H9 (cell line): Measurements from ENCODE around the gene GPATCH2. TPM values are rescaled to one million over a fixed set of nuclear protein-coding genes. Genes with fewer than 3 reads are reported as not detected.

Experiments used
- DNase-seq: peaks from one replicate; pipeline ENCODE4 v3.0.0-alpha.2; 2017
- H2AFZ ChIP-seq: one replicate; pipeline ENCODE4 v1.6.1; 2013; ENCODE audit warnings: mild to moderate bottlenecking, low read length, control low read depth, moderate library complexity
- H2AK5ac ChIP-seq: 2 replicates; pipeline ENCODE4 v1.6.1; 2013; ENCODE audit warnings: low read length, control low read depth, mixed read lengths; ENCODE audit not compliant: insufficient read length
- H2BK120ac ChIP-seq: one replicate; pipeline ENCODE4 v1.6.1; 2013; ENCODE audit warnings: low read depth, mild to moderate bottlenecking, low read length, control low read depth, inconsistent platforms; ENCODE audit not compliant: poor library complexity, severe bottlenecking
- H2BK12ac ChIP-seq: 2 replicates; pipeline ENCODE4 v1.6.1; 2013; ENCODE audit warnings: low read length, control low read depth, mixed read lengths, low read depth; ENCODE audit not compliant: insufficient read length
- H2BK15ac ChIP-seq: 2 replicates; pipeline ENCODE4 v1.6.1; 2013; ENCODE audit warnings: low read depth, low read length, control low read depth
- H2BK20ac ChIP-seq: one replicate; pipeline ENCODE4 v1.6.1; 2013; ENCODE audit warnings: low read depth, mild to moderate bottlenecking, low read length, control low read depth, inconsistent platforms; ENCODE audit not compliant: poor library complexity, severe bottlenecking
- H2BK5ac ChIP-seq: 2 replicates; pipeline ENCODE4 v1.6.1; 2013; ENCODE audit warnings: low read length, control low read depth, mixed read lengths; ENCODE audit not compliant: insufficient read length
- H3K14ac ChIP-seq: 2 replicates; pipeline ENCODE4 v1.6.1; 2013; ENCODE audit warnings: low read length, control low read depth; ENCODE audit not compliant: insufficient read depth
- H3K18ac ChIP-seq: 2 replicates; pipeline ENCODE4 v1.6.1; 2013; ENCODE audit warnings: low read depth, mild to moderate bottlenecking, mixed read lengths, low read length, control low read depth; ENCODE audit not compliant: insufficient read length
- H3K23ac ChIP-seq: 2 replicates; pipeline ENCODE4 v1.6.1; 2013; ENCODE audit warnings: low read length, control low read depth, mixed read lengths, low read depth; ENCODE audit not compliant: insufficient read length
- H3K23me2 ChIP-seq: 2 replicates; pipeline ENCODE4 v1.6.1; 2013; ENCODE audit warnings: low read depth, mild to moderate bottlenecking, mixed read lengths, low read length, control low read depth; ENCODE audit not compliant: insufficient read length, poor library complexity, severe bottlenecking
- H3K27ac ChIP-seq: 2 replicates; pipeline ENCODE4 v1.5.1; 2013; ENCODE audit warnings: low read length, control low read depth, mixed read lengths, low read depth; ENCODE audit not compliant: insufficient read length
- H3K27me3 ChIP-seq: 2 replicates; pipeline ENCODE4 v1.6.1; 2013; ENCODE audit warnings: low read length, control low read depth, inconsistent platforms; ENCODE audit not compliant: insufficient read depth
- H3K4ac ChIP-seq: 2 replicates; pipeline ENCODE4 v1.6.1; 2013; ENCODE audit warnings: low read depth, mild to moderate bottlenecking, control low read depth, inconsistent platforms, low read length, moderate library complexity
- H3K4me1 ChIP-seq: 2 replicates; pipeline ENCODE4 v1.6.1; 2013; ENCODE audit warnings: low read length, control low read depth, inconsistent platforms; ENCODE audit not compliant: insufficient read depth
- H3K4me2 ChIP-seq: 2 replicates; pipeline ENCODE4 v1.6.1; 2013; ENCODE audit warnings: low read length, control low read depth, mixed read lengths; ENCODE audit not compliant: insufficient read length, insufficient read depth
- H3K56ac ChIP-seq: 2 replicates; pipeline ENCODE4 v1.6.1; 2013; ENCODE audit warnings: low read depth, mild to moderate bottlenecking, mixed read lengths, low read length, control low read depth; ENCODE audit not compliant: insufficient read length
- H3K79me1 ChIP-seq: 2 replicates; pipeline ENCODE4 v1.6.1; 2013; ENCODE audit warnings: low read depth, mild to moderate bottlenecking, moderate library complexity, low read length, control low read depth, inconsistent platforms; ENCODE audit not compliant: insufficient read depth, poor library complexity, severe bottlenecking
- H3K79me2 ChIP-seq: 2 replicates; pipeline ENCODE4 v1.6.1; 2013; ENCODE audit warnings: low read length, control low read depth, inconsistent platforms; ENCODE audit not compliant: insufficient read depth
- H3K9ac ChIP-seq: 2 replicates; pipeline ENCODE4 v1.6.1; 2013; ENCODE audit warnings: low read length, control low read depth, mixed read lengths; ENCODE audit not compliant: insufficient read length; ENCODE audit errors: extremely low read depth
- H3K9me3 ChIP-seq: one replicate; pipeline ENCODE4 v1.6.1; 2013; ENCODE audit warnings: low read depth, low read length, inconsistent platforms; ENCODE audit not compliant: control insufficient read depth
- H3T11ph ChIP-seq: one replicate; pipeline ENCODE4 v1.6.1; 2013; ENCODE audit warnings: mild to moderate bottlenecking, low read length, control low read depth, inconsistent platforms
- H4K20me1 ChIP-seq: one replicate; pipeline ENCODE4 v1.6.1; 2013; ENCODE audit not compliant: control insufficient read depth, insufficient read length, insufficient read depth
- H4K5ac ChIP-seq: 2 replicates; pipeline ENCODE4 v1.6.1; 2013; ENCODE audit warnings: low read depth, mild to moderate bottlenecking, mixed read lengths, low read length, control low read depth; ENCODE audit not compliant: insufficient read length
- H4K8ac ChIP-seq: replicated peaks from 2 replicates; pipeline ENCODE4 v1.6.1; 2013; ENCODE audit warnings: low read length, control low read depth, mixed read lengths, low read depth; ENCODE audit not compliant: insufficient read length
- H4K91ac ChIP-seq: 2 replicates; pipeline ENCODE4 v1.6.1; 2013; ENCODE audit warnings: low read depth, mild to moderate bottlenecking, moderate library complexity, mixed read lengths, low read length, control low read depth; ENCODE audit not compliant: insufficient read length
- H3K27ac Mint-ChIP-seq, 3 experiments: 2 replicates in 2 of 3; 3 replicates in 1 of 3; pipeline ENCODE4 v1.8.0; 2020 to 2021; ENCODE audit warnings: mixed read lengths in 3 of 3, mild to moderate bottlenecking in 1 of 3, moderate library complexity in 1 of 3
- H3K27me3 Mint-ChIP-seq: 2 replicates; pipeline ENCODE4 v1.8.0; 2021; ENCODE audit warnings: low read depth, mild to moderate bottlenecking, moderate library complexity, mixed read lengths
- H3K36me3 Mint-ChIP-seq, 3 experiments: 2 replicates in 2 of 3; 3 replicates in 1 of 3; pipeline ENCODE4 v1.8.0; 2020 to 2021; ENCODE audit warnings: low read depth in 3 of 3, mixed read lengths in 3 of 3; ENCODE audit not compliant: insufficient read depth in 1 of 3
- H3K4me1 Mint-ChIP-seq, 2 experiments: 2 replicates each; pipeline ENCODE4 v1.8.0; 2020; ENCODE audit warnings: mixed read lengths in 2 of 2
- H3K4me3 Mint-ChIP-seq, 2 experiments: 2 replicates in 1 of 2; 3 replicates in 1 of 2; pipeline ENCODE4 v1.8.0; 2020 to 2021; ENCODE audit warnings: mild to moderate bottlenecking in 2 of 2, mixed read lengths in 2 of 2, moderate library complexity in 1 of 2
- H3K9me3 Mint-ChIP-seq, 2 experiments: 2 replicates in 1 of 2; 3 replicates in 1 of 2; pipeline ENCODE4 v1.8.0; 2020; ENCODE audit warnings: mild to moderate bottlenecking in 2 of 2, mixed read lengths in 2 of 2, moderate library complexity in 1 of 2
- CTCF ChIP-seq: fragments of 200-600 bp; sonication (generic); conservative IDR thresholded peaks from 3 replicates; pipeline ENCODE4 v1.8.0; 2021; ENCODE audit warnings: antibody characterized with exemption, mild to moderate bottlenecking
- WGBS: extraction: QIAGEN DNeasy Blood & Tissue Kit; methylation state at CpG from one replicate; pipeline ENCODE4 v1.1.7; 2013; ENCODE audit warnings: missing lambda C conversion rate, low lambda C conversion rate, mixed read lengths; ENCODE audit not compliant: insufficient read length; ENCODE audit errors: extremely low coverage; 5-methylcytosine and 5-hydroxymethylcytosine counted together
- total RNA-seq: library from RNA; stranded (reverse); gene quantifications from 2 replicates; pipeline ENCODE4 v1.2.1, GENCODE V29; 2021

GPATCH2 gene
- total RNA-seq, 1 experiment from 2014 or later: 14.3 TPM

GRCh38 chr1:217522277-217522676 lies 108.6 kb downstream of the GPATCH2 start:
- H4K20me1 ChIP-seq: no peaks in the 10 kb centered on the region
- no peaks in the 10 kb centered on the region for H3K27me3 ChIP-seq
- no peak overlapping the region for H2BK120ac ChIP-seq
- no peak overlapping the region for H3K4ac ChIP-seq
- no peak overlapping the region for H4K91ac ChIP-seq
- H3K79me2 ChIP-seq: no peaks in the 10 kb centered on the region
- Mint-ChIP-seq H3K4me3 (no peak overlapping the region), H3K27me3 (no peaks in the 10 kb centered on the region), H3K36me3 (peaks cover 5 to 16% (median 6%) of the 10 kb centered on the region in 3 experiments; a peak in 4 of 7 replicates), H3K27ac (no peak overlapping the region), H3K4me1 (no peaks in the 10 kb centered on the region), H3K9me3 (peaks cover 10 to 13% of the 10 kb centered on the region in 2 experiments; a peak in 3 of 5 replicates)
- no peaks in the 10 kb centered on the region for H3K4me1 ChIP-seq
- H3T11ph ChIP-seq: no peak overlapping the region
- no peaks in the 10 kb centered on the region for H3K23me2 ChIP-seq
- H2BK15ac ChIP-seq: no peak overlapping the region
- no peak overlapping the region for H3K18ac ChIP-seq
- no peak overlapping the region for H3K23ac ChIP-seq
- no peak overlapping the region for H3K14ac ChIP-seq
- H4K8ac ChIP-seq: no peak overlapping the region
- no peak overlapping the region for H2AFZ ChIP-seq
- no peak overlapping the region for H3K56ac ChIP-seq
- no peak overlapping the region for H2BK5ac ChIP-seq
- H3K9ac ChIP-seq: no peak overlapping the region
- H3K9me3 ChIP-seq: no peaks in the 10 kb centered on the region
- no peak overlapping the region for H2BK20ac ChIP-seq
- H3K4me2 ChIP-seq: no peak overlapping the region
- no peak overlapping the region for H4K5ac ChIP-seq
- H3K79me1 ChIP-seq: no peaks in the 10 kb centered on the region
- H3K27ac ChIP-seq: no peak overlapping the region
- no peak overlapping the region for H2BK12ac ChIP-seq
- WGBS: no CpG with 5 or more reads among the region's 3 CpGs
- DNase-seq: no peak
- H2AK5ac ChIP-seq: no peak overlapping the region
- TF ChIP-seq CTCF: no peak
